Hepatocyte (in vitro differentiated cells): ENCODE results near the gene WDR1.

Experiments used
- EZH2 ChIP-seq: fragments of 200-600 bp; sonication (generic); IDR thresholded peaks from 2 replicates; pipeline ENCODE4 v1.6.1; 2016; ENCODE audit warnings: antibody characterized with exemption, mild to moderate bottlenecking, borderline replicate concordance
- TF ChIP-seq, protein P1 (sequence below): fragments of 200-600 bp; sonication (generic); IDR thresholded peaks from 2 replicates; pipeline ENCODE4 v1.5.1; 2016; ENCODE audit warnings: antibody characterized with exemption, mild to moderate bottlenecking; ENCODE audit not compliant: poor library complexity

DNA sequence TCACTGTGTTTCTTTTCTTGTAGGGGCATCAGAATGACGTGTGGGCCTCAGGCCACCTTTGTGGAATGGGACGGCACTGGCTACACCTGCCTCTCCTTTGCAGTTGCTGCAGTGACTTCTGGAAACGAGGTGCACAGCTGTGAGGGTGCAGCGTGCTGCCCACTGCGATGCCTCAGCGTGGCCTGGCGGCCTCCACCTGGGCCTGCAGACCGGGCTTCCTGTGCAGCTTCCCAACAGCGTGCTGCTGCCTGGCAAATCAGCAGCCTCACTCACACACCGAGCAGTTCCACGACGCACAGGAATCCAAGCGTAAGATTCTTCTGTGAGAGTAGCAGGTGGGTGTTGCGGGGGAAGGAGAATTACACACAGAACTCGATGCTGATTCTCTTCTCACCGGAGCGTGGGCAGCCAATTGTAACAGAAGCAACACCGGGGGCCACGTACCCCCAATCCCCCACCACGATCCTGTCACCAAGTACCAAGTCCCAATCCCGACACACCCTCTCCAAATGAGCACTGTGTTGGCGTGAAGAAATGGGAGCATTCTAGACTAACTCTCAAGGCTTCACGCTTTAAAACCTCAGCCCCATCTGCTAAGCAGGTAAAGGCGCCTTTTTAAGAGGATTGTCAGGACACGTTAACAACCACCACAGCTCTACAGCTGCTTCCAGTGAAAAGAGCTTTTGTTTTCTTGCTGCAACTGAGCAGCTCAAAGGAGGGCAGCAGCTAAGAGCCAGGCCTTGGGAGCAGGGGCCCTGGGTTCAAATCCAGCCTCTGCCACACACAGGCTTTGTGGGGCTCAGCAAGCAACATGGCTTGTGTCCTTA, 16.9 kb downstream of the WDR1 start:
- TF ChIP-seq, protein P1, sequence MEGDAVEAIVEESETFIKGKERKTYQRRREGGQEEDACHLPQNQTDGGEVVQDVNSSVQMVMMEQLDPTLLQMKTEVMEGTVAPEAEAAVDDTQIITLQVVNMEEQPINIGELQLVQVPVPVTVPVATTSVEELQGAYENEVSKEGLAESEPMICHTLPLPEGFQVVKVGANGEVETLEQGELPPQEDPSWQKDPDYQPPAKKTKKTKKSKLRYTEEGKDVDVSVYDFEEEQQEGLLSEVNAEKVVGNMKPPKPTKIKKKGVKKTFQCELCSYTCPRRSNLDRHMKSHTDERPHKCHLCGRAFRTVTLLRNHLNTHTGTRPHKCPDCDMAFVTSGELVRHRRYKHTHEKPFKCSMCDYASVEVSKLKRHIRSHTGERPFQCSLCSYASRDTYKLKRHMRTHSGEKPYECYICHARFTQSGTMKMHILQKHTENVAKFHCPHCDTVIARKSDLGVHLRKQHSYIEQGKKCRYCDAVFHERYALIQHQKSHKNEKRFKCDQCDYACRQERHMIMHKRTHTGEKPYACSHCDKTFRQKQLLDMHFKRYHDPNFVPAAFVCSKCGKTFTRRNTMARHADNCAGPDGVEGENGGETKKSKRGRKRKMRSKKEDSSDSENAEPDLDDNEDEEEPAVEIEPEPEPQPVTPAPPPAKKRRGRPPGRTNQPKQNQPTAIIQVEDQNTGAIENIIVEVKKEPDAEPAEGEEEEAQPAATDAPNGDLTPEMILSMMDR = no peak
- TF ChIP-seq EZH2 = no peak
